SK-MEL-5 (cell line): ENCODE measurements around the gene LPCAT2. TPM values are rescaled to one million over a fixed set of nuclear protein-coding genes. Genes with fewer than 3 reads are reported as not detected.
A peak's percentile ranks its signal among the peaks of the same experiment; 100 is the strongest.

ENCODE experiments used
- DNase-seq: peaks from one replicate; pipeline ENCODE4 v3.0.0-alpha.2; 2016; ENCODE audit warnings: low read depth, low spot score
- in situ Hi-C: cut with HindIII; loops from 2 replicates; pipeline ENCODE4 v1.10.0; 2016; ENCODE audit warnings: low sequenced_read_pairs, high pct_unique_total_duplicates, low pct_unique_long_range_greater_than_20kb
- polyA plus RNA-seq, 2 experiments: library from polyadenylated mRNA; depleted of rRNA; stranded (reverse); fragments of >200 nt; gene quantifications; 2 replicates each; pipeline ENCODE4 v1.2.3, GENCODE V29; 2015
- total RNA-seq: library from RNA; depleted of rRNA; stranded (reverse); fragments of >200 nt; shearing (Covaris generic); gene quantifications from 2 replicates; pipeline ENCODE4 v1.2.3, GENCODE V29; 2014; rRNA removed

The LPCAT2 gene
- 42.4 and 42.9 TPM in 2 replicates for total RNA-seq
- polyA plus RNA-seq (2015; cell fraction: cytosol; rRNA removed), result 27.1 and 45.3 TPM in 2 replicates
- polyA plus RNA-seq (2015; cell fraction: nucleus; rRNA removed), result 45.6 and 54.9 TPM in 2 replicates

GRCh38 chr16:55508941-55509931 lies at the start of gene LPCAT2:
Gene LPCAT2 (plus strand): TSS chr16:55509072. CDS start chr16:55509182, 110 bp downstream.
- DNase-seq, result peak; percentile 83
- in situ Hi-C loops, result no loop called here

GRCh38 chr16:55462241-55462640 lies 46.6 kb upstream of the LPCAT2 start:
- in situ Hi-C loops, result no loop called here
- no peak for DNase-seq

DNA sequence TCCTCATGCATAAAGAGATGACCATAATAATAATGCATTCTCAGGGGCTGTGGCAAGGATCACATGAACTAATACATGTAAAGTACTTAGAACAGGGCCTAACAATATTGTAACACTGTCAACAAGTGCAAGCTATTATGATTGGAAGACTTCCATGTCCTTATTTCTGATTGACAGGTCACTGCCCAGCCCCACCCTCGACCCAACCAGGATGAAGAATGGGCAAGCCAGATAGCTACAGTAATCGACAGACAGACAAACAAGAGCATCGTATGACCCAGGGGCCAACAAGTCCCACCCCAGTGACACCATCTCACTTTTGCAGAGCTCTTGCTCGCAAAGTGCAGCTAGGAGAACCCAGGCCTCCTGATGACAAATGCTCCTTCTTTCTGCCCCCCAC lies 44.5 kb upstream of the LPCAT2 start:
- in situ Hi-C loops, result no loop called here
- no peak for DNase-seq

DNA sequence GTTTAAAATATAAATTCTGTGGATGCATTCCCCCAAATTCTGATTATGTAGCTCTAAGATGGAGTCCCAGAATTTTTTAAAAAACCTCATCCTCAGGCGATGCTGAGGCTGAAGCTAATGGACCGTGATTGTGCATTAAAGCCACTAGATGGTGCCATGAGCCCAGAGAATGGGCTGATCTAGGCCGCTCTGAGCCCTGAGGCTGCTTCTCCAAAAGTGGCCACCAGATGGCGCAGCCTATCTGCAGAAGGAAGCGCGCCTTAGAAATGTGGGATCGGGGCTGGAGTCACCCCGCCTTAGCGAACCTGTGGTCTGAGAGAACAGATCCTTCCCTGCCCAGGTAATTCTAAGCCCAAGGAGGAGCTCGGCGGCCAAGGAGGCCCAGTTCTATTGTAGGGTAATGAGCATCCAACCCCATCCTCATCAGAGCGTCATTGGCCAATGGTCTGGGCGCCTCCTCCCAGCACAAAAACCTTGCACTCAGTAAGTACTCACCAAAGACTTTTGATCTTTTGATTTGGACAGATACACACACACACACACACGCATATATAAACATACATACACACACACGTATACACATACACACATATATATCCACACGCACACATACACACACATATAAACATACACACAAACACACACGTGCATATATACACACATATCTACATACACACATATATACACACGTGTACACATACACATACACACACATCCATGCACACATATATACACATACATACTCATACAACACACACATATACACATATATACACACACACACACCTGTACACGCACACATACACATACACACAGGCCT lies 43.6 kb upstream of the LPCAT2 start:
- DNase-seq, result peak; percentile 78
- in situ Hi-C loops, result no loop called here

DNA sequence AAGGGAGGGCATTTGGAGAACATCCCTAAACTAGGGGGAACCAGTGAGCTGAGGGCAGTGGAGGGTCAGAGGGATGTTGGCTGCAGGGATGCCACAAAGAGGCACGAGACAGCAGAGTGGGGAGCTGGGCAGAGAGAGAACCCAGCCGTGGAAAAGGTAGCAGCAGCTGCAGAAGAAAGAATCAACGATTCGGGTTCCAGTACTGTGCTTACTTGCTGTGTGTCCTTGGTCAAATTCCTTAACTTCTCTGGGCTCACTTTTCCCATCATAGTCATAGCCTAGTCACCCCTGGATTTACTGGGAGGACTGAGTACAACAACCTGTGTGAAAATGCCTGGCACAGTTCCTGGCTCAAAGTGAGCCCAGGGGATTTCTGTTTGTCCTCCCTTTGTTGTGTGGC lies 42.7 kb upstream of the LPCAT2 start:
- in situ Hi-C loops, result no loop called here
- DNase-seq, result no peak

- DNase-seq, result no peak
- in situ Hi-C loops, result no loop called here
Measured at GRCh38 chr16:55467898-55468297, 41.0 kb upstream of the LPCAT2 start.

DNA sequence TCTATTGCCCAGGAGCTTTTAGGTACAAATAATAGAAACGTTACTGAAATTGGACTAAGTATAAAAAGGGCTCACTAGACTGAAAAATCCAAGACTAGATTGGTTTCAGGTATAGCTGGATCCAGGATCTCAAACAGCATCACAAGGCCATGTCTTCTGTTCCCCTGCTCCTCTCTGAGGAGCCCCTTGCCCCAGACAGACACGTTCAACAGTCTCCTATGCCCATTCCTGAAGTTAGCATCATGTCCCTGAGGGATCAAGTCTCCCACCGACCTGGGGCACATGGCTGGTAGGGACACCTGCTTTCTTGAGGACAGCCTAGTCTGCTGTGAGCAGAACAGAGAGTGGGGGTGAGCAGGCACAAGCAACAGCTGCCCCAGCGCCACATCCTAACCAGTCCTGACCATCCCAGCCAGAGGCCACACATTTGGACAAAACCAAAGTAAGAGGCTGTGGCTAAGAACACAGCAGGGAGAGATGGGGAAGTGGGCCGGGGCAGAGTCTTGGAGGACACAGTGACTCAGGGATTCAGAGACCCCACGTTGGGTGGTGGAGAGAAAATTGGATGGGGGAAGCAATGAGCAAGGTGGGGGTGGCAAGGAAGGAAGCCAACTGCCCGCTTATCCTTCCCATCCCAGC lies 40.4 kb upstream of the LPCAT2 start:
- no peak for DNase-seq
- in situ Hi-C loops, result no loop called here

DNA sequence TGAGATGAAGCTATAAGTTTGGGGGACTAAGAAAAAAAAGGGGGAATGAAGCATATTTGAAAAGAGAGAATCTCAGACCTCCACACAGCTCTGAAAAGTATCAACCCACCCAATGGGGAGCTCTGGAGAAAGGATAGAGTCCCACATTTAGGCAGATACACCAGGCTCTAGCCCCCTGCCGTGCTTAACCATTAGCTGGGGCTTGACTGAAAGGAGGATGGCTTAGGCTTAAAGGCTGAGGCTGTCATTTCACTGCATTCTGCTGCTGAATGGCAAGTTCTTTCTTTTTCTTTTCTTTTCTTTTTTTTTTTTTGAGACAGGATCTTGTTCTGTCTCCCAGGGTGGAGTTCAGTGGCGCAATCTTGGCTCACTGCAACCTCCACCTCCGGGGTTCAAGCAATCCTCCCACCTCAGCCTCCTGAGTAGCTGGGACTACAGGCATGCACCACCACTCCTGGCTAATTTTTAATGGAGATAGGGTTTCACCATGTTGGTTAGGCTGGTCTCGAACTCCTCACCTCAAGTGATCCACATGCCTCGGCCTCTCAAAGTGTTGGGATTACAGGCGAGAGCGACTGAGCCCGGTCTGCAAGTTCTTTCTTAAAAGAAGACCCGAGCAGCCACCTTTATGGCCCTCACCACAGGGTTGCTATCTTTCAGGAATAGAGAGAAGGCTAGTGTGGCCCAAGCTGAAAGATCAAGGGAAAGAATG lies 38.9 kb upstream of the LPCAT2 start:
- no peak for DNase-seq
- in situ Hi-C loops, result no loop called here

GRCh38 chr16:55470533-55471371 lies 38.1 kb upstream of the LPCAT2 start:
- in situ Hi-C loops, result no loop called here
- DNase-seq, result peak; percentile 52

DNA sequence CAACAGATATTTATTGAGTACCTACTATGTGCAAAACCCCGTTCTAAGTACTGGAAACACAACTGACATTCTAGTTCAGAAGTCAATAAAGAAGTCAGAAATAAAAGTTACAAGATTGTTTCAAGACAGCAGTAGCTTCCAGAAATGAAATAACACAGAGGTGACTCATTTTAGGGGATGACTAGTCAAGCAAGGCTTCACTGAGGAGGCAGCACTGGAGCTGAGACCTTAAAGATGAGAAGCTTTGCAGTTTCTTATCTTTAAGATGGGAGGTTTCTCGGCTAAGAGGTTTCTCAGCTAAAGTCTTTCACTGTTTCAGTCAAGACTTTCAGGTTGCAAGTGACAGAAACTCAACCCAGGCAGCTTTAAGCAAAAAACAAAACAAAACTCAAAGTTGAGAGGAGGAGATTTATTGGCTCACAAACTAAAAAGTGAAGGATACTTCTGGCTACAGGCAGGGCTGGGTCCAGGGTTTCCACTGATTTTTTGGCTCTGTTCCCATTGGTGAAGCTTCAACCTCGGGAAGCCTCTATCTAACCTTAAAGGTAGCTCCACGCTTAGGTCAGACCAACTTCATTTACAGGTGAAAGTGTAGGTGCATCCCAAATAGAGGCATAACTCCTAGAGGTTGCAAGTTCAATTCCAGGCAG lies 37.3 kb upstream of the LPCAT2 start:
- in situ Hi-C loops, result no loop called here
- no peak for DNase-seq

DNA sequence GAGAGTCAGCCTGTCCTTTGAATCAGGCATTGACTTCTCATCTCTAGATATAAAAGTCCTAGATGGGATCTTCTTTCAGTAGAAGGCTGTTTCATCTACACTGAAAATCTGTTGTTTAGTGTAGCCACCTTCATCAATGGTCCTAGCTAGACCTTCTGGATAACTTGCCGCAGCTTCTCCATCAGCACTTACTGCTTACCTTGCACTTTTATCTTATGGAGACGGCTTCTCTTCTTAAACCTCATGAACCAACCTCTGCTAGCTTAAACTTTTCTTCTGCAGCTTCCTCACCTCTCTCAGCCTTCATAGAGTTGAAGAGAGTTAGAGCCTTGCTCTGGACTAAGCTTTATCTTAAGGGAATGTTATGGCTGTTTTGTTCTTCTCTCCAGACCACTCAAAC lies 35.3 kb upstream of the LPCAT2 start:
- in situ Hi-C loops, result no loop called here
- no peak for DNase-seq

GRCh38 chr16:55474821-55475220 lies 34.1 kb upstream of the LPCAT2 start:
- no peak for DNase-seq
- in situ Hi-C loops, result no loop called here

DNA sequence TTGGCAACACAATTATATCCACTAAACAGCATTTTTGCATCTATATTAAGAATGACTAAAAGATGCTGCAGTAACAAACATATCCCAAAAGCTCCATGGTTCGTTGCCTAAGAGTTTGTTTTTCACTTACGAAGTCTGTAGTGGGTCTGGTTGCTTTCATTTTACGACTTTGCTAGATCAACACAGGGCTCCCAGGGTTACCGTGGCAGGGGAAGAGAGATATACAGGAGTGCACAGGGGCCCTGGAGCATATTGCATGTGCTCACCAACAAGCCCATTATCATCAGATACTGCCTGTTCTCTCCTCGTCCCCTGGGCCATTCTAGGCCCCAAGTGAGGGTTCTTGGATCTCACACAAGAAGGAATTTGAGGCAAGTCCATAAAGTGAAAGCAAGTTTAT lies 33.0 kb upstream of the LPCAT2 start:
- in situ Hi-C loops, result no loop called here
- DNase-seq, result no peak

GRCh38 chr16:55476625-55477533 lies 32.0 kb upstream of the LPCAT2 start:
- DNase-seq, result no peak
- in situ Hi-C loops, result no loop called here

DNA sequence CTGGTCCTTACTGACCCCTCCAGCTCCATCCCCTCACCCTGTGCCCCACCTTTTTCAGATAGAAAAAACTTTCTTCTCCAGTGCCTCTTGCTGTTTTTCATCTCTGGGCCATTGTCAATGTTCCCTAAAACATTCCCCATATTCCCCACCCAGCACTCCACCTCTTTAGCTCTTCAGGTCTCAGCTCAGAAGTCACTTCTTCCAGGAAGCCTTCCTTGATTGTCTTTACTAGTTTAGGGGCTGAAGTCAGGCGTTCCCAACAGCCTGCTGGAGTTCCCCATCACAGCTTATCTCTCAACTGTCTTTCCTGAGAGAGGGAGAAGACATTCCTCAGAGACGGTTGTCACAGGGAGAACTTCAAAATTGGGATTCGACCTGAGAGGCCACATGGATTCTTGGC lies 31.1 kb upstream of the LPCAT2 start:
- DNase-seq, result no peak
- in situ Hi-C loops, result no loop called here
